Measurements from ENCODE around the gene DYSF.

- TF ChIP-seq EZH2phosphoT487 (IDR thresholded peaks at IDR 0.05; ENCODE audit: low read length), result no peak
- TF ChIP-seq, protein P1, sequence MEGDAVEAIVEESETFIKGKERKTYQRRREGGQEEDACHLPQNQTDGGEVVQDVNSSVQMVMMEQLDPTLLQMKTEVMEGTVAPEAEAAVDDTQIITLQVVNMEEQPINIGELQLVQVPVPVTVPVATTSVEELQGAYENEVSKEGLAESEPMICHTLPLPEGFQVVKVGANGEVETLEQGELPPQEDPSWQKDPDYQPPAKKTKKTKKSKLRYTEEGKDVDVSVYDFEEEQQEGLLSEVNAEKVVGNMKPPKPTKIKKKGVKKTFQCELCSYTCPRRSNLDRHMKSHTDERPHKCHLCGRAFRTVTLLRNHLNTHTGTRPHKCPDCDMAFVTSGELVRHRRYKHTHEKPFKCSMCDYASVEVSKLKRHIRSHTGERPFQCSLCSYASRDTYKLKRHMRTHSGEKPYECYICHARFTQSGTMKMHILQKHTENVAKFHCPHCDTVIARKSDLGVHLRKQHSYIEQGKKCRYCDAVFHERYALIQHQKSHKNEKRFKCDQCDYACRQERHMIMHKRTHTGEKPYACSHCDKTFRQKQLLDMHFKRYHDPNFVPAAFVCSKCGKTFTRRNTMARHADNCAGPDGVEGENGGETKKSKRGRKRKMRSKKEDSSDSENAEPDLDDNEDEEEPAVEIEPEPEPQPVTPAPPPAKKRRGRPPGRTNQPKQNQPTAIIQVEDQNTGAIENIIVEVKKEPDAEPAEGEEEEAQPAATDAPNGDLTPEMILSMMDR (IDR thresholded peaks at IDR 0.05; ENCODE audit: low read length), result no peak
Observed at GRCh38 chr2:71528131-71528591, 74.8 kb downstream of the DYSF start.
